LNCaP clone FGC (cell line): ENCODE data around the gene FAH.

Source experiments
- DNase-seq: peaks from one replicate; pipeline ENCODE4 v3.0.0-alpha.2; 2011; ENCODE audit warnings: low read depth
- H3K4me3 ChIP-seq: 2 replicates; pipeline ENCODE4 v1.5.1; 2011; ENCODE audit warnings: mild to moderate bottlenecking, low read depth, low read length, control low read depth
- CTCF ChIP-seq: IDR thresholded peaks from 2 replicates; pipeline ENCODE4 v1.5.1; 2012; ENCODE audit warnings: mild to moderate bottlenecking; ENCODE audit not compliant: control insufficient read depth, insufficient read depth; ENCODE audit errors: extremely low read depth

The FAH gene

GRCh38 chr15:80176443-80176842 is 23.6 kb downstream of the FAH start:
- TF ChIP-seq CTCF = no peak

GRCh38 chr15:80177156-80177555 is 24.4 kb downstream of the FAH start:
- H3K4me3 ChIP-seq = no peak overlapping the region
- no peak for DNase-seq
- no peak for TF ChIP-seq CTCF

More at GRCh38 chr15:80176443-80176842, 23.6 kb downstream of the FAH start:
- no peak for DNase-seq
- no peak overlapping the region for H3K4me3 ChIP-seq

GRCh38 chr15:80179025-80179759 is 26.4 kb downstream of the FAH start:
- no peak overlapping the region for H3K4me3 ChIP-seq
- no peak for DNase-seq
- TF ChIP-seq CTCF = no peak

- TF ChIP-seq CTCF = no peak
- no peak for DNase-seq
- H3K4me3 ChIP-seq = no peak overlapping the region
These were observed 27.1 kb downstream of the FAH start for GRCh38 chr15:80179935-80180334.

- no peak for DNase-seq
- no peak for TF ChIP-seq CTCF
- H3K4me3 ChIP-seq = no peak overlapping the region
These were observed 27.7 kb downstream of the FAH start for GRCh38 chr15:80180468-80180867.

GRCh38 chr15:80180986-80181385 is 28.2 kb downstream of the FAH start:
- no peak for TF ChIP-seq CTCF
- H3K4me3 ChIP-seq = no peak overlapping the region
- DNase-seq = no peak
